ENCODE data around the gene CLDN18. TPM values are rescaled to one million over a fixed set of nuclear protein-coding genes. Genes with fewer than 3 reads are reported as not detected.

Gene CLDN18
- total RNA-seq, 1 experiment from 2014 or later = 0.17 TPM

DNA sequence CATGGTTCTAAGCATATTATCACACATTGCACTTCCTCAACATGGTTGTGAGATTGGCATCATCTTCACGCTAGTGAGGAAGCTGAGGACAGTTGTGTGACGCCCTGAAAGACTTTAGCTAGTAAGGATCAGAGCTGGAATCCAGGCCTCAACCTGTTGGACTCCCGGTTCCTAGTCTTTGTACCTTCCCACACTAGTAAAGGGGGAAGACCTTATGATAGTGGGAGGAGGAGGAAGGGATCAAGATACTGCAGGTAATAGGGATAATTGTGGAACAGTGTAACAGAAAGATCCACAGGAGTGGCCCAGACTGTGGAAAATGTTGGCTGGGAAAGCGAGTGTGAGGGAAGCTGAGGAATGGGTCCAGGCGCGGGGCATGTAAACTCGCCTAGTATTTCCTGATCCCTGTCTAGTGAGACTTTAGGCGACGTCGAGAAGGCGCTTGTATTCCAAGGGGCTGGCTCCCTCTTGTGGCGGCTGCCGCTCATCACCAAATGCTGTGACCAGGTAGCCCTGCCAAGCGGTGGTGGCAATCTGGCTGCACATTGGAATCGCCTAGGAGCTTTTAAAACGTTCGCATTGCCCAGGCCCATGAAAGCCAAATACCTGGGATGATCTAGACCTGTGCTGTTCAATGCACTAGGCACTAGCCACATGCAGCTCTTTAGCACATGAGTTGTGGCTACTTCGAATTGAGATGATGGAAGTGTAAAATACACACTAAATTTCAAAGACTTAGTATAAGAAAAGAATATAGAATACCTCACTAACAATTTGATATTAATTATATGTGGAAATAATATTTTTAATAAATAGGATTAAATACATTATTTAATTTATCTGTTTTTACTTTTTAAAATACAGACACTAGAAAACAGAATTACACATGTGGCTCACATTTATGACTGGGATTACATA lies 38.8 kb upstream of the CLDN18 start (continued):
- TF ChIP-seq, protein P1, sequence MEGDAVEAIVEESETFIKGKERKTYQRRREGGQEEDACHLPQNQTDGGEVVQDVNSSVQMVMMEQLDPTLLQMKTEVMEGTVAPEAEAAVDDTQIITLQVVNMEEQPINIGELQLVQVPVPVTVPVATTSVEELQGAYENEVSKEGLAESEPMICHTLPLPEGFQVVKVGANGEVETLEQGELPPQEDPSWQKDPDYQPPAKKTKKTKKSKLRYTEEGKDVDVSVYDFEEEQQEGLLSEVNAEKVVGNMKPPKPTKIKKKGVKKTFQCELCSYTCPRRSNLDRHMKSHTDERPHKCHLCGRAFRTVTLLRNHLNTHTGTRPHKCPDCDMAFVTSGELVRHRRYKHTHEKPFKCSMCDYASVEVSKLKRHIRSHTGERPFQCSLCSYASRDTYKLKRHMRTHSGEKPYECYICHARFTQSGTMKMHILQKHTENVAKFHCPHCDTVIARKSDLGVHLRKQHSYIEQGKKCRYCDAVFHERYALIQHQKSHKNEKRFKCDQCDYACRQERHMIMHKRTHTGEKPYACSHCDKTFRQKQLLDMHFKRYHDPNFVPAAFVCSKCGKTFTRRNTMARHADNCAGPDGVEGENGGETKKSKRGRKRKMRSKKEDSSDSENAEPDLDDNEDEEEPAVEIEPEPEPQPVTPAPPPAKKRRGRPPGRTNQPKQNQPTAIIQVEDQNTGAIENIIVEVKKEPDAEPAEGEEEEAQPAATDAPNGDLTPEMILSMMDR (IDR thresholded peaks at IDR 0.05 in 2 of 3, conservative IDR thresholded peaks at IDR 0.05 in 1 of 3; ENCODE audit: borderline replicate concordance in 1 of 3, insufficient read depth in 1 of 3, low read depth in 2 of 3, low read length in 2 of 3) = peak; percentile 69 to 95 (median 93)
- TF ChIP-seq SIN3A (IDR thresholded peaks at IDR 0.05; ENCODE audit: low read depth) = no peak
- TF ChIP-seq YY1 (IDR thresholded peaks at IDR 0.05; ENCODE audit: extremely low read depth, insufficient replicate concordance, low read depth, low read length) = no peak

DNA sequence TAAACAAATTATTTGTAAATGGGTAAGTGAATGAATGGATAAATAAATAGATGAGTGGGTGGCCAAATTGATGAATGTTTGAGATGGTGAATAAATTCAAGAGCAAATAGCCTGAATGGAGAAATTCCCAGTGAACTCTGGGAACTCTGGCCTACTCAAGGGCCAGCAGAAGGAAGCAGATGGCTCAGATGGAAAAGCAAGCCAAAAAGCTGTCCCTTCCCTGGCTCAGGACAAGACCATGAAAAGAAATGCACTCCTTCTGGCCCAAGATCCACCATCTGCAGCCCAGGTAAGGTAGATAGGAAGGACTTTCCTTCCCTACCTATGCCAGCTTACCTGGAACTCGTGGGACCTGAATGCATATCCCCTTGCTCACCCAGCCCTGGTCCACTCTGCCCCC lies 37.6 kb upstream of the CLDN18 start:
- no peak overlapping the region for H3K9ac ChIP-seq (ENCODE audit: low read length)
- ATAC-seq (no peak), DNase-seq (ENCODE audit: low read depth, low spot score) (no peak)
- no peaks in the 10 kb centered on the region for H4K20me1 ChIP-seq (ENCODE audit: insufficient read depth)
- RAD21 ChIA-PET (ENCODE audit: low non-redundant PET in 1 of 2, low total read pairs in 2 of 2, uncharacterized antibody in 2 of 2, unreplicated experiment in 2 of 2) = no interaction called here
- CTCF ChIA-PET = no interaction called here
- no peaks in the 10 kb centered on the region for H3K27me3 ChIP-seq (ENCODE audit: insufficient read depth, low read length)
- H3K4me2 ChIP-seq (ENCODE audit: low read length) = no peak overlapping the region
- no peak overlapping the region for H2AFZ ChIP-seq (ENCODE audit: low read depth, low read length, poor library complexity, severe bottlenecking)
- H3K27ac ChIP-seq (ENCODE audit: low read depth, low read length) = no peak overlapping the region
- H3K79me2 ChIP-seq (ENCODE audit: insufficient read depth, low read length) = no peaks in the 10 kb centered on the region
- no peak overlapping the region for H3K4me3 ChIP-seq (replicated peaks in 1 of 2; ENCODE audit: low read depth in 1 of 2, low read length in 2 of 2)
- no peak for TF ChIP-seq POLR2AphosphoS5 (IDR thresholded peaks at IDR 0.05; ENCODE audit: low read depth, low read length)
- TF ChIP-seq SRF (IDR thresholded peaks at IDR 0.05; ENCODE audit: low read depth) = no peak
- no peak for TF ChIP-seq TCF7L2 (IDR thresholded peaks at IDR 0.05; ENCODE audit: borderline replicate concordance, extremely low read depth, insufficient read depth, insufficient read length)
- TF ChIP-seq CEBPB (IDR thresholded peaks at IDR 0.05; ENCODE audit: low read depth) = no peak
- TF ChIP-seq EZH2phosphoT487 (IDR thresholded peaks at IDR 0.05; ENCODE audit: borderline replicate concordance) = no peak
- TF ChIP-seq, protein P1 (IDR thresholded peaks at IDR 0.05 in 2 of 3, conservative IDR thresholded peaks at IDR 0.05 in 1 of 3; ENCODE audit: borderline replicate concordance in 1 of 3, insufficient read depth in 1 of 3, low read depth in 2 of 3, low read length in 2 of 3) = no peak
- TF ChIP-seq YY1 (IDR thresholded peaks at IDR 0.05; ENCODE audit: extremely low read depth, insufficient replicate concordance, low read depth, low read length) = no peak
- TF ChIP-seq, protein P2, sequence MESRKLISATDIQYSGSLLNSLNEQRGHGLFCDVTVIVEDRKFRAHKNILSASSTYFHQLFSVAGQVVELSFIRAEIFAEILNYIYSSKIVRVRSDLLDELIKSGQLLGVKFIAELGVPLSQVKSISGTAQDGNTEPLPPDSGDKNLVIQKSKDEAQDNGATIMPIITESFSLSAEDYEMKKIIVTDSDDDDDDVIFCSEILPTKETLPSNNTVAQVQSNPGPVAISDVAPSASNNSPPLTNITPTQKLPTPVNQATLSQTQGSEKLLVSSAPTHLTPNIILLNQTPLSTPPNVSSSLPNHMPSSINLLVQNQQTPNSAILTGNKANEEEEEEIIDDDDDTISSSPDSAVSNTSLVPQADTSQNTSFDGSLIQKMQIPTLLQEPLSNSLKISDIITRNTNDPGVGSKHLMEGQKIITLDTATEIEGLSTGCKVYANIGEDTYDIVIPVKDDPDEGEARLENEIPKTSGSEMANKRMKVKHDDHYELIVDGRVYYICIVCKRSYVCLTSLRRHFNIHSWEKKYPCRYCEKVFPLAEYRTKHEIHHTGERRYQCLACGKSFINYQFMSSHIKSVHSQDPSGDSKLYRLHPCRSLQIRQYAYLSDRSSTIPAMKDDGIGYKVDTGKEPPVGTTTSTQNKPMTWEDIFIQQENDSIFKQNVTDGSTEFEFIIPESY (IDR thresholded peaks at IDR 0.05; ENCODE audit: extremely low read depth, insufficient replicate concordance, low read length) = no peak
- no peak for TF ChIP-seq SP1 (IDR thresholded peaks at IDR 0.05; ENCODE audit: low read depth)
- no peak for TF ChIP-seq CBX3 (IDR thresholded peaks at IDR 0.05; ENCODE audit: low read depth)
- TF ChIP-seq FOSL1 (IDR thresholded peaks at IDR 0.05; ENCODE audit: low read depth) = no peak
- H3K9me3 ChIP-seq (ENCODE audit: control insufficient read depth in 1 of 2, insufficient read depth in 1 of 2, low read depth in 1 of 2, low read length in 2 of 2) = no peaks in the 10 kb centered on the region
- H3K4me1 ChIP-seq (ENCODE audit: control insufficient read depth in 1 of 2, insufficient read depth in 2 of 2, low read length in 2 of 2) = peaks cover 3 to 4% of the 10 kb centered on the region in 2 experiments; a peak in 2 of 4 replicates
- POLR2A ChIA-PET = no interaction called here
- no peaks in the 10 kb centered on the region for H3K9me2 ChIP-seq (ENCODE audit: insufficient read depth)
- BruUV-seq (replicated peaks) = no TSS peak
- intact Hi-C loops (cut with micrococcal nuclease) = loop anchor here (10.0 kb wide), 1 partner anchor 1898 kb away; no protein-coding TSS in a partner anchor
- no peaks in the 10 kb centered on the region for H3K36me3 ChIP-seq (ENCODE audit: control insufficient read depth in 1 of 2, insufficient read depth in 2 of 2, low read length in 2 of 2)

Measured in HCT116 (cell line).